Immature natural killer cell (primary cell): ENCODE measurements around the gene BTG1. TPM values are rescaled to one million over a fixed set of nuclear protein-coding genes. Genes with fewer than 3 reads are reported as not detected.
A peak's percentile ranks its signal among the peaks of the same experiment; 100 is the strongest.
"Not testable (repeated sequence)": the region's sequence is repeated elsewhere in the genome, so short reads cannot be mapped to it uniquely, and the experiment has no call there.

ENCODE experiments used
- DNase-seq, 3 donors: peaks; one replicate each; pipeline ENCODE4 v3.0.0; 2022; ENCODE audit warnings: mixed read lengths in 1 of 3
- H3K27ac Mint-ChIP-seq, 6 donors: one replicate each; pipeline ENCODE4 v1.8.0; 2020; ENCODE audit warnings: mixed read lengths in 6 of 6, mild to moderate bottlenecking in 5 of 6, inconsistent platforms in 4 of 6, moderate library complexity in 3 of 6
- H3K27me3 Mint-ChIP-seq, 3 donors: one replicate each; pipeline ENCODE4 v1.8.0; 2020 to 2021; ENCODE audit warnings: low read depth in 3 of 3, mild to moderate bottlenecking in 3 of 3, mixed read lengths in 3 of 3, moderate library complexity in 3 of 3, inconsistent platforms in 1 of 3
- H3K36me3 Mint-ChIP-seq, 3 donors: one replicate each; pipeline ENCODE4 v1.8.0; 2020; ENCODE audit warnings: mixed read lengths in 3 of 3, inconsistent platforms in 2 of 3, mild to moderate bottlenecking in 2 of 3
- H3K4me1 Mint-ChIP-seq, 2 donors: one replicate each; pipeline ENCODE4 v1.8.0; 2020; ENCODE audit warnings: inconsistent platforms in 2 of 2, mild to moderate bottlenecking in 2 of 2, mixed read lengths in 2 of 2, moderate library complexity in 1 of 2
- H3K4me3 Mint-ChIP-seq, 5 donors: one replicate each; pipeline ENCODE4 v1.8.0; 2020; ENCODE audit warnings: mild to moderate bottlenecking in 5 of 5, mixed read lengths in 5 of 5, inconsistent platforms in 3 of 5, moderate library complexity in 3 of 5
- H3K9me3 Mint-ChIP-seq, 6 donors: one replicate each; pipeline ENCODE4 v1.8.0; 2020; ENCODE audit warnings: mild to moderate bottlenecking in 6 of 6, mixed read lengths in 6 of 6, inconsistent platforms in 4 of 6, moderate library complexity in 3 of 6
- polyA plus RNA-seq, 3 donors: library from polyadenylated mRNA; unstranded; fragments of 300-500 nt; fragmentation: Illumina TruSeq; gene quantifications; one replicate each; pipeline ENCODE4 v1.2.3, GENCODE V29; 2021

Gene BTG1
- polyA plus RNA-seq, 3 donors from 2014 or later = 156 to 489 (median 487) TPM

- H3K9me3 Mint-ChIP-seq = no peaks in the 10 kb centered on the region
- no peak for DNase-seq
- peaks cover 21 to 37% (median 24%) of the 10 kb centered on the region in 3 donors for H3K36me3 Mint-ChIP-seq
- H3K4me3 Mint-ChIP-seq = peak overlapping the region; percentile 92 to 100 (median 100)
- peaks cover 95 to 98% of the 10 kb centered on the region in 2 donors for H3K4me1 Mint-ChIP-seq
- peaks cover 0 to 16% (median 9%) of the 10 kb centered on the region in 3 donors for H3K27me3 Mint-ChIP-seq
- H3K27ac Mint-ChIP-seq = peak overlapping the region; percentile 55 to 100 (median 74)
Measured at GRCh38 chr12:92136026-92136730, 9.5 kb downstream of the BTG1 start.

GRCh38 chr12:92135541-92135940 lies 10.1 kb downstream of the BTG1 start:
- H3K27me3 Mint-ChIP-seq = peaks cover 0 to 18% (median 9%) of the 10 kb centered on the region in 3 donors
- peaks cover 98 to 100% of the 10 kb centered on the region in 2 donors for H3K4me1 Mint-ChIP-seq
- H3K4me3 Mint-ChIP-seq = peak overlapping the region; percentile 92 to 100 (median 100)
- not testable (repeated sequence) for DNase-seq, H3K9me3 Mint-ChIP-seq
- peaks cover 15 to 32% (median 17%) of the 10 kb centered on the region in 3 donors for H3K36me3 Mint-ChIP-seq
- peak overlapping the region in 5 of 6 donors; percentile 66 to 92 (median 81) for H3K27ac Mint-ChIP-seq

- peaks cover 7 to 26% (median 11%) of the 10 kb centered on the region in 3 donors for H3K36me3 Mint-ChIP-seq
Measured at GRCh38 chr12:92134638-92135274, 10.9 kb downstream of the BTG1 start.

GRCh38 chr12:92133795-92134637 lies 11.6 kb downstream of the BTG1 start:
- peaks cover 3 to 26% (median 7%) of the 10 kb centered on the region in 3 donors for H3K36me3 Mint-ChIP-seq
- no peaks in the 10 kb centered on the region for H3K9me3 Mint-ChIP-seq
- H3K27ac Mint-ChIP-seq = peak overlapping the region; percentile 66 to 92 (median 76)
- peaks cover 92 to 96% of the 10 kb centered on the region in 2 donors for H3K4me1 Mint-ChIP-seq
- H3K27me3 Mint-ChIP-seq = peaks cover 0 to 13% (median 9%) of the 10 kb centered on the region in 3 donors
- no peak for DNase-seq
- peak overlapping the region; percentile 77 to 100 (median 92) for H3K4me3 Mint-ChIP-seq

More at GRCh38 chr12:92134638-92135274, 10.9 kb downstream of the BTG1 start:
- H3K9me3 Mint-ChIP-seq = no peaks in the 10 kb centered on the region
- peaks cover 94 to 98% of the 10 kb centered on the region in 2 donors for H3K4me1 Mint-ChIP-seq
- H3K27ac Mint-ChIP-seq = peak overlapping the region; percentile 66 to 92 (median 76)
- DNase-seq = no peak
- peak overlapping the region; percentile 77 to 100 (median 92) for H3K4me3 Mint-ChIP-seq
- H3K27me3 Mint-ChIP-seq = peaks cover 0 to 14% (median 9%) of the 10 kb centered on the region in 3 donors

- peaks cover 84 to 93% of the 10 kb centered on the region in 2 donors for H3K4me1 Mint-ChIP-seq
- peaks cover 3 to 23% (median 4%) of the 10 kb centered on the region in 3 donors for H3K36me3 Mint-ChIP-seq
- peak overlapping the region; percentile 44 to 100 (median 92) for H3K4me3 Mint-ChIP-seq
- no peak for DNase-seq
- no peaks in the 10 kb centered on the region for H3K9me3 Mint-ChIP-seq
- peaks cover 0 to 15% (median 8%) of the 10 kb centered on the region in 3 donors for H3K27me3 Mint-ChIP-seq
- H3K27ac Mint-ChIP-seq = peak overlapping the region; percentile 66 to 83 (median 80)
Measured at GRCh38 chr12:92133171-92133570, 12.5 kb downstream of the BTG1 start.

- Mint-ChIP-seq H3K27ac (peak overlapping the region; percentile 36 to 74 (median 58)), H3K27me3 (peaks cover 3 to 20% (median 8%) of the 10 kb centered on the region in 3 donors), H3K4me1 (peaks cover 75 to 89% of the 10 kb centered on the region in 2 donors), H3K36me3 (peaks cover 3 to 20% (median 4%) of the 10 kb centered on the region in 3 donors), H3K4me3 (peak overlapping the region; percentile 33 to 92 (median 68)), H3K9me3 (no peaks in the 10 kb centered on the region)
- no peak for DNase-seq
Measured at GRCh38 chr12:92132288-92132687, 13.4 kb downstream of the BTG1 start.

- Mint-ChIP-seq H3K27ac (peak overlapping the region; percentile 6 to 66 (median 37)), H3K27me3 (peaks cover 3 to 21% (median 6%) of the 10 kb centered on the region in 3 donors), H3K36me3 (peaks cover 4 to 18% (median 8%) of the 10 kb centered on the region in 3 donors), H3K9me3 (no peaks in the 10 kb centered on the region), H3K4me1 (peaks cover 65 to 88% of the 10 kb centered on the region in 2 donors), H3K4me3 (peak overlapping the region; percentile 25 to 92 (median 58))
- no peak for DNase-seq
Measured at GRCh38 chr12:92130999-92131398, 14.6 kb downstream of the BTG1 start.

GRCh38 chr12:92129609-92130008 lies 16.0 kb downstream of the BTG1 start:
- DNase-seq = no peak
- no peaks in the 10 kb centered on the region for H3K9me3 Mint-ChIP-seq
- H3K27ac Mint-ChIP-seq = peak overlapping the region in 2 of 6 donors; percentile 6 to 55
- H3K27me3 Mint-ChIP-seq = peaks cover 5 to 25% (median 9%) of the 10 kb centered on the region in 3 donors
- no peak overlapping the region for H3K4me3 Mint-ChIP-seq
- peaks cover 62 to 88% of the 10 kb centered on the region in 2 donors for H3K4me1 Mint-ChIP-seq
- peaks cover 4 to 21% (median 16%) of the 10 kb centered on the region in 3 donors for H3K36me3 Mint-ChIP-seq

GRCh38 chr12:92128612-92129011 lies 17.0 kb downstream of the BTG1 start:
- H3K4me1 Mint-ChIP-seq = peaks cover 60 to 88% of the 10 kb centered on the region in 2 donors
- no peak overlapping the region for H3K4me3 Mint-ChIP-seq
- peak overlapping the region in 1 of 6 donors; percentile 40 for H3K27ac Mint-ChIP-seq
- no peak for DNase-seq
- H3K36me3 Mint-ChIP-seq = peaks cover 4 to 21% (median 20%) of the 10 kb centered on the region in 3 donors
- H3K27me3 Mint-ChIP-seq = peaks cover 5 to 25% (median 7%) of the 10 kb centered on the region in 3 donors
- no peaks in the 10 kb centered on the region for H3K9me3 Mint-ChIP-seq

- H3K27me3 Mint-ChIP-seq = peaks cover 5 to 22% (median 7%) of the 10 kb centered on the region in 3 donors
- H3K4me3 Mint-ChIP-seq = no peak overlapping the region
- peaks cover 33 to 78% of the 10 kb centered on the region in 2 donors for H3K4me1 Mint-ChIP-seq
- peak overlapping the region in 4 of 6 donors; percentile 19 to 54 (median 46) for H3K27ac Mint-ChIP-seq
- DNase-seq = no peak
- peaks cover 0 to 10% (median 9%) of the 10 kb centered on the region in 6 donors for H3K9me3 Mint-ChIP-seq
- peaks cover 13 to 33% (median 30%) of the 10 kb centered on the region in 3 donors for H3K36me3 Mint-ChIP-seq
Measured at GRCh38 chr12:92124689-92125029, 21.0 kb downstream of the BTG1 start.

GRCh38 chr12:92123780-92124688 lies 21.6 kb downstream of the BTG1 start:
- Mint-ChIP-seq H3K4me1 (peaks cover 32 to 78% of the 10 kb centered on the region in 2 donors), H3K36me3 (peaks cover 14 to 39% (median 33%) of the 10 kb centered on the region in 3 donors), H3K9me3 (peaks cover 0 to 13% (median 11%) of the 10 kb centered on the region in 6 donors), H3K27me3 (peaks cover 5 to 22% (median 9%) of the 10 kb centered on the region in 3 donors), H3K4me3 (peak overlapping the region in 1 of 5 donors; percentile 2), H3K27ac (peak overlapping the region in 3 of 6 donors; percentile 0 to 46 (median 8))
- DNase-seq = no peak
